GM12874 (cell line): ENCODE results near the gene ZNF280B.

Experiments used
- TF ChIP-seq, protein P1 (sequence below): IDR thresholded peaks from 2 replicates; pipeline ENCODE4 v1.5.1; 2011; ENCODE audit warnings: low read depth, mild to moderate bottlenecking, control low read depth, low read length, moderate library complexity; ENCODE audit not compliant: insufficient read depth

The ZNF280B gene

DNA sequence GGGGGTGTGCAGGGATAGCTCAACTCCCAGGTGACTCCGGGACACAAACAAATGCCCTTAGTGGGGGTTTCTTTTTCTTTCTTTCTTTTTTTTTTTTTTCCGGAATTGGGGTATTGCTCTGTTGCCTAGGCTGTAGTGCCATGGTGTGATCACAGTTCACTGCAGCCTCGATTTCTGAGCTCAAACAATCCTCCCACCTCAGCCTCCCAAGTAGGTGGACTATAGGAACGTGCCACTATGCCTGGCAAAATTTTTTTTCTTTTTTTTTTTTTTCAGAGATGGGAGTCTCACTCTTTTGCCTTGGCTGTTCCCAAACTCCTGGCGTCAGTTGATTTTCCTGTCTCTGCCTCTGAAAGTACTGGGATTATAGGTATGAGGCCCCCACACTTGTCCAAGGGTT is 25.3 kb upstream of the ZNF280B start:
- TF ChIP-seq, protein P1, sequence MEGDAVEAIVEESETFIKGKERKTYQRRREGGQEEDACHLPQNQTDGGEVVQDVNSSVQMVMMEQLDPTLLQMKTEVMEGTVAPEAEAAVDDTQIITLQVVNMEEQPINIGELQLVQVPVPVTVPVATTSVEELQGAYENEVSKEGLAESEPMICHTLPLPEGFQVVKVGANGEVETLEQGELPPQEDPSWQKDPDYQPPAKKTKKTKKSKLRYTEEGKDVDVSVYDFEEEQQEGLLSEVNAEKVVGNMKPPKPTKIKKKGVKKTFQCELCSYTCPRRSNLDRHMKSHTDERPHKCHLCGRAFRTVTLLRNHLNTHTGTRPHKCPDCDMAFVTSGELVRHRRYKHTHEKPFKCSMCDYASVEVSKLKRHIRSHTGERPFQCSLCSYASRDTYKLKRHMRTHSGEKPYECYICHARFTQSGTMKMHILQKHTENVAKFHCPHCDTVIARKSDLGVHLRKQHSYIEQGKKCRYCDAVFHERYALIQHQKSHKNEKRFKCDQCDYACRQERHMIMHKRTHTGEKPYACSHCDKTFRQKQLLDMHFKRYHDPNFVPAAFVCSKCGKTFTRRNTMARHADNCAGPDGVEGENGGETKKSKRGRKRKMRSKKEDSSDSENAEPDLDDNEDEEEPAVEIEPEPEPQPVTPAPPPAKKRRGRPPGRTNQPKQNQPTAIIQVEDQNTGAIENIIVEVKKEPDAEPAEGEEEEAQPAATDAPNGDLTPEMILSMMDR: no peak

DNA sequence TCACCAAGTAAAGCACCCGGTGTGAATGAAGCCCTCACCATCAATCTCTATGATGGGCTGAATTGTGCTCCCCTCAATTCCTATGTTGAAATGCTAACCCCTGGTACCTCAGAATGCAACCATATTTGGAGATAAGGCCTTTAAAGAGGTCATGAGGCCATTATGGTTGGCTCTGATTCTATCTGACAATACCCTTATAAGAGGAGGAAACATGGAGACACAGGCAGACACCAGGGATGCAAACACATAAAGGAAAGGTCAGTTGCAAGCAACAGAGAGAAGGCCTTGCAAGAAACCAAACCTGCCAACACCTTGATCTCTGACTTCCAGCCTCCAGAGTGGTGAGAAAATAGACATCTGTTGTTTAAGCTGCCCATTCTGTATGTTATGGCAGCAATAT is 24.9 kb upstream of the ZNF280B start:
- TF ChIP-seq, protein P1: no peak

DNA sequence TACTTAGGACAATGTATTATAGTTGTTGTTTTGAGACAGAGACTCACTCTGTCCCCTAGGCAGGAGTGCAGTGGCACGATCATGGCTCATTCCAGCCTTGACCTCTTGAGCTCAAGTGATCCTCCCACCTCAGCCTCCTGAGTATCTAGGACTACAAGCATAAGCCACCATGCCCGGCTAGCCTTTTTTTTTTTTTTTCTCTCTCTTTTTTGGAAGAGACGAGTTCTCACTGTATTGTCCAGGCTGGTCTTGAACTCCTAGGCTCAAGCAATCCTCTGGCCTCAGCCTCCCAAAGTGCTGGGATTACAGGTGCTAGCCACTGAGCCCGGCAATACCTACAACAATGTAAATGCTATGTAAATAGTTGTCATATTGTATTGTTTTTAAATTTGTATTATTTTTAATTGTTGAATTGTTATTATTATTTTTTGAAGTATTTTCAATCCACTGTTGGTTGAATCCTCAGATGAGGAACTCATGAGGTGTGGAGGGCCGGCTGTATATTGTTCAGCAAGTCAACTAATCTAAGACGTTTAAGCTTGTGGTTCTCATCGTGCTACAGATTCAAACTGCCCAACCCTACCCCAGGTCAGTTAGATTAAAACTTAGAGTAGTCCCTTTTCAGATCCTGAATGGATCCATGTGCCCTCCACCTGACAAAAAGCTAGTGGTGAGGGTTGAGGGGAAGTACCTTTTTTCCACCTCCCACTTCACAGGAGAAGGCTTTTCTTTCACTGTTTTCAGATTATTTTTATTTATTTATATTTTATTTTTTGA is 23.4 kb upstream of the ZNF280B start:
- TF ChIP-seq, protein P1: no peak

DNA sequence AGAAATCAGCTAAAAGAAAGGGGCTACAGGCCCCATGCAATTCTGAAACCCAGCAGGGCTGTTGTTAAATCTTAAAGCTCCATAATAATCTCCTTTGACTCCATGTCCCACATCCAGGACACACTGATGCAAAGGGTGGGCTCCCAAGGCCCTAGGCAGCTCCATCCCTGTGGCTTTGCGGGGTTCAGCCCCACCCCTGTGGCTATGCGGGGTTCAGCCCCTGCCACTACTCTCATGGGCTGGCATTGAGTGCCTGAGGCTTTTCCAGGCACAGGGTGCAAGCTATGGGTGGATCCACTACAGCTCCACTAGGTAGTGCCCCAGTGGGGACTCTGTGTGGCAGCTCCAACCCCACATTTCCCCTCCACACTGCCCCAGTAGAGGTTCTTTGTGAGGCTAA is 20.2 kb upstream of the ZNF280B start:
- TF ChIP-seq, protein P1: no peak

DNA sequence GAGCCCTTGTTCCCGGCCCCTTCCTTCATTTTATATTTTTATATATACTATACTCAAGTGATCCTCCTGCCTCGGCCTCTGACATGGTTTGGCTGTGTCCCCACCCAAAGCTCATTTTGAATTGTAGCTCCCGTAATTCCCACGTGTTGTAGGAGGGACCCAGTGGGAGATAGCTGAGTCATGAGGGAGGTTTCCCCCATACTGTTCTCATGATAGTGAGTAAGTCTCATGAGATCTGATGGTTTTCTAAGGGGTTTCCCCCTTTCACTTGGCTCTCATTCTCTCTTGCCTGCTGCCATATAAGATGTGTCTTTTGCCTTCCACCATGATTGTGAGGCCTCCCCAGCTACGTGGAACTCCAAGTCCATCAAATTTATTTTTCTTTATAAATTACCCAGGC is 18.8 kb upstream of the ZNF280B start:
- TF ChIP-seq, protein P1: no peak

DNA sequence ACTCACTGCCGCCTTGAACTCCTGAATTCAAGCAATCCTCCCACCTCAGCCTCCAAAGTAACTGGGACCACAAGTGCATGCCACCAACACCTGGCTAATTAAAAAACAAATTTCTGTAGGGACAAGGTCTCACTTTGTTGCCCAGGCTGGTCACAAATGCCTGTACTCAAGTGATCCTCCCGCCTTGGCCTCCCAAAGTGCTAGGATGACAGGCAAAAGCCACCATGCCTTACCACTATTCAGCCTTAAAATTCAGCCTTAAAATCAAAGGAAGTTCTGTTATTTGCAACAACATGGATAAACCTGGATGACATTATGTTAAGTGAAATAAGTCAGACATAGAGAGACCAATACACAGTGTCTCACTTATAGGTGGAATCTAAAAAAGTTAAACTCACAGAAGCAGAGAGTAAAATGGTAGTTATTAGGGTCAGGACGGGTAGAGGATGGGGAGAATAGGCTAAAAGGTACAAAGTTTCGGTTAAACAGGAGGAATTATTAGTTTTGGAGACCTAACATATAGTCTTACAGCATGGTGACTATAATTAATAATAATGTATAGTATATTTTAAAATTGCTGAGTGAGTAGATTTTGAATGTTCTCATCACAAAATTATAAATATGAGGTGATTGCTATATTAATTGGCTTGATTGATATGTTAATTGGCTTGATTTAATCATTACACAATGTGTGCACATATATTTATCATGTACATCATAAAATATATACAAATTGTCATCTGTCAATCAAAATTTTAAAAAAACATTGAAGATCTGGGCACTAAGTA is 17.8 kb upstream of the ZNF280B start:
- TF ChIP-seq, protein P1: no peak

DNA sequence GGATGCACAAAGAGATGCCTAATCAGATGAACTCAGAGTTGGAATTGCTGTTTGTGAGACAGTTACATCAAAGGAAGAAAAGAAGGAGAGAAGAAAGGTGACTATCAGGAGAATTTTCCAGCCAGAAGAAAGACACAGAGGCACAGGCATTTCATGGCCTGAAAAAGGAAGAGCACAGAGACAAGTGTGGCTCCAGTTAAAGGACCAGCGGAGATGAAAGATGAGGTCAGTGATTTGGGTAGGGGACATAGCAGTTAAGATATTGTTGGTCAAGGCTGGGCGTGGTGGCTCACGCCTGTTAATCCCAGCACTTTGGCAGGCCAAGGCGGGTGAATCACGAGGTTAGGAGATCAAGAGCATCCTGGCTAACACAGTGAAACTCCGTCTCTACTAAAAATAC is 15.0 kb upstream of the ZNF280B start:
- TF ChIP-seq, protein P1: no peak
